T-cell (primary cell): ENCODE measurements around the gene GLRB. TPM values are rescaled to one million over a fixed set of nuclear protein-coding genes. Genes with fewer than 3 reads are reported as not detected.

ENCODE experiments used
- ATAC-seq, 4 experiments: fragments of 200-7000 bp in 3 of 4; fragments of 150-1000 bp in 1 of 4; cut with Tn5 transposase; replicated peaks in 1 of 4; 1 replicate in 3 of 4; 2 replicates in 1 of 4; pipeline ENCODE4 v1.10.0; 2021; ENCODE audit warnings: moderate library complexity in 3 of 4, mild to moderate bottlenecking in 2 of 4, moderate number of reproducible peaks in 1 of 4
- CTCF ChIA-PET, 2 donors: fragments of 300-600 bp; sonication (Branson Sonifier 250); formaldehyde crosslinking; loops; one replicate each; lab custom pipeline; 2022; ENCODE audit warnings: antibody characterized with exemption in 2 of 2; lab: Charles Lee
- POLR2A ChIA-PET, 2 donors: fragments of 300-600 bp; sonication (Branson Sonifier 250); formaldehyde crosslinking; loops; one replicate each; lab custom pipeline; 2022; ENCODE audit warnings: antibody characterized with exemption in 2 of 2; lab: Charles Lee
- DNase-seq, 35 experiments: peaks; one replicate each; pipeline versions ENCODE4 v3.0.0 to v3.0.0-alpha.2; 2013 to 2023
- H3K27ac ChIP-seq: one replicate; pipeline ENCODE4 v1.5.1; 2013; ENCODE audit warnings: low read length
- H3K27me3 ChIP-seq, 2 experiments: replicated peaks in 1 of 2; 1 replicate in 1 of 2; 2 replicates in 1 of 2; pipeline versions ENCODE4 v1.6.1 to v1.7.0; 2013; ENCODE audit warnings: low read length in 1 of 2, mixed read lengths in 1 of 2; ENCODE audit not compliant: control insufficient read depth in 2 of 2, insufficient read depth in 2 of 2; ENCODE audit errors: extremely low read depth in 1 of 2
- H3K36me3 ChIP-seq, 2 donors: 1 replicate in 1 of 2; 2 replicates in 1 of 2; pipeline versions ENCODE4 v1.6.1 to v1.7.0; 2013; ENCODE audit warnings: low read length in 1 of 2; ENCODE audit not compliant: control insufficient read depth in 2 of 2, insufficient read depth in 1 of 2; ENCODE audit errors: extremely low read depth in 1 of 2
- H3K4me1 ChIP-seq, 2 experiments: 1 replicate in 1 of 2; 2 replicates in 1 of 2; pipeline versions ENCODE4 v1.6.1 to v1.7.0; 2013; ENCODE audit warnings: low read length in 2 of 2, mixed read lengths in 1 of 2; ENCODE audit not compliant: insufficient read depth in 2 of 2, control insufficient read depth in 1 of 2; ENCODE audit errors: extremely low read depth in 1 of 2
- H3K4me3 ChIP-seq, 2 donors: 1 replicate in 1 of 2; 2 replicates in 1 of 2; pipeline versions ENCODE4 v1.5.1 to v1.7.0; 2013; ENCODE audit warnings: mild to moderate bottlenecking in 2 of 2, low read length in 1 of 2, moderate library complexity in 1 of 2; ENCODE audit not compliant: control insufficient read depth in 1 of 2; ENCODE audit errors: extremely low read depth in 1 of 2
- H3K9me3 ChIP-seq: 2 replicates; pipeline ENCODE4 v1.7.0; 2013
- H3K27ac Mint-ChIP-seq, 2 donors: one replicate each; pipeline ENCODE4 v1.8.0; 2020 to 2021; ENCODE audit warnings: mild to moderate bottlenecking in 2 of 2, mixed read lengths in 2 of 2
- H3K27me3 Mint-ChIP-seq, 2 donors: one replicate each; pipeline ENCODE4 v1.8.0; 2021 to 2022; ENCODE audit warnings: mixed read lengths in 2 of 2
- H3K36me3 Mint-ChIP-seq: one replicate; pipeline ENCODE4 v1.8.0; 2021; ENCODE audit warnings: mixed read lengths
- H3K4me1 Mint-ChIP-seq, 3 donors: one replicate each; pipeline ENCODE4 v1.8.0; 2020 to 2022; ENCODE audit warnings: mixed read lengths in 3 of 3, mild to moderate bottlenecking in 1 of 3
- H3K4me3 Mint-ChIP-seq, 3 donors: one replicate each; pipeline ENCODE4 v1.8.0; 2020 to 2022; ENCODE audit warnings: mild to moderate bottlenecking in 3 of 3, mixed read lengths in 3 of 3, moderate library complexity in 3 of 3
- H3K9me3 Mint-ChIP-seq, 3 donors: one replicate each; pipeline ENCODE4 v1.8.0; 2020 to 2022; ENCODE audit warnings: mixed read lengths in 3 of 3
- WGBS: methylation state at CpG from one replicate; pipeline ENCODE4 v1.1.5; 2013; ENCODE audit warnings: missing lambda C conversion rate; ENCODE audit not compliant: insufficient coverage; 5-methylcytosine and 5-hydroxymethylcytosine counted together
- total RNA-seq, 35 experiments: library from RNA in 6 of 35; stranded (reverse) in 6 of 35; fragments of 120-200 nt in 1 of 35; gene quantifications; one replicate each; pipeline versions ENCODE4 v1.2.1 to v1.2.4 and lab custom pipeline; 2013 to 2026

Gene GLRB
- total RNA-seq, 5 donors from 2014 or later (not counting 1 experiment from before 2014, with no cell fraction given) = not detected

DNA sequence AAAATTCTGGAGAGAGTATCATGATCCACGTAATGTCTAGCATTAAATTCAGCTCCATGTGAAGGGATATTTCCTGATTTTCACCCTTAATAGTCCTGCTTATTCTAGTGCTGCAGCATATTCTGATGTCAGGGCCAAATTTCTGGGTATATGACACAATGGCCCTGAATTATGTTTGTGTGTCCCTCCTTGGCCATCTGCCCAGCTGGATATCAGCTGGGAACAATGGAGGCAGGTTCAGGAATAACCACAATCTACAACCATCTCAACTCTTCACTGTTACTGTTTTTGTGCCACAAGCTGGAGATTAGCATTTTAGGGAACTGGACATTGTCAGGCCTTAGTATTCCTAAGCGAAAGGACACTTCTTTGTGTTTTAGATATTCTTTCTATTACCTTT lies 3.5 kb downstream of the GLRB start:
- 100% methylated on average over 1 of the region's 2 CpGs for WGBS
- H3K27ac Mint-ChIP-seq = no peak overlapping the region
- H3K36me3 ChIP-seq = no peaks in the 10 kb centered on the region
- H3K9me3 ChIP-seq = no peaks in the 10 kb centered on the region
- peaks cover 8 to 22% of the 10 kb centered on the region in 2 donors for H3K27me3 Mint-ChIP-seq
- H3K4me1 Mint-ChIP-seq = no peaks in the 10 kb centered on the region
- H3K27ac ChIP-seq = no peak overlapping the region
- CTCF ChIA-PET = no interaction called here
- no peaks in the 10 kb centered on the region for H3K4me1 ChIP-seq
- ATAC-seq (no peak), DNase-seq (no peak)
- no peak overlapping the region for H3K4me3 ChIP-seq
- no peaks in the 10 kb centered on the region for H3K9me3 Mint-ChIP-seq
- H3K27me3 ChIP-seq = peaks cover 0 to 5% of the 10 kb centered on the region in 2 experiments
- H3K4me3 Mint-ChIP-seq = no peak overlapping the region
- POLR2A ChIA-PET = no interaction called here
- no peaks in the 10 kb centered on the region for H3K36me3 Mint-ChIP-seq

DNA sequence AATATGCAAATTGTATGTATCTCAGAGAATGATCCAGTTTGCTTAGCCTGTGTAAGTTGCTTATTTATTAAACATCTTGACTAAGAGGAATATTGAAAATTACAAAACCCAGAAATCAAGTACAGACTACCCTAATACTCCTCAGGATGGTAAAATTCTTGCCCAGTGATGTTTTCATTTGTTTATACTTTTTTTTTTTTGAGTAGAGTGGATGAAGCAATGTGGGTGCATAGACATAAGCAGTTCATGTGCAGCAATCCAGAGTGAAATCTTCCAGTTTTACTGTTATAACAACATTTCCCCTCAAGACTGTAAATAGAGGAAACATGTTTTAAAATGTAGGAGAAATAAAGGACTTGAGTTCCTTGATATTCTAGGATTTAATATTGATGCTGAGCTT lies 4.7 kb downstream of the GLRB start:
- H3K36me3 ChIP-seq = no peaks in the 10 kb centered on the region
- no peak overlapping the region for H3K27ac Mint-ChIP-seq
- no peak overlapping the region for H3K4me3 Mint-ChIP-seq
- no peak for DNase-seq
- ChIA-PET CTCF (interaction anchor here in 1 of 2 donors (0.7 kb wide), 1 partner anchor 71 kb away, joined by 3 read pairs; no protein-coding TSS in a partner anchor), POLR2A (no interaction called here)
- H3K9me3 ChIP-seq = no peaks in the 10 kb centered on the region
- H3K4me1 ChIP-seq = no peaks in the 10 kb centered on the region
- H3K9me3 Mint-ChIP-seq = peaks cover 0 to 2% (median 0%) of the 10 kb centered on the region in 3 donors
- no peak for ATAC-seq
- H3K27me3 Mint-ChIP-seq = peaks cover 4 to 16% of the 10 kb centered on the region in 2 donors
- no peak overlapping the region for H3K4me3 ChIP-seq
- H3K27me3 ChIP-seq = peaks cover 0 to 5% of the 10 kb centered on the region in 2 experiments
- H3K36me3 Mint-ChIP-seq = no peaks in the 10 kb centered on the region
- no peak overlapping the region for H3K27ac ChIP-seq
- H3K4me1 Mint-ChIP-seq = no peaks in the 10 kb centered on the region

DNA sequence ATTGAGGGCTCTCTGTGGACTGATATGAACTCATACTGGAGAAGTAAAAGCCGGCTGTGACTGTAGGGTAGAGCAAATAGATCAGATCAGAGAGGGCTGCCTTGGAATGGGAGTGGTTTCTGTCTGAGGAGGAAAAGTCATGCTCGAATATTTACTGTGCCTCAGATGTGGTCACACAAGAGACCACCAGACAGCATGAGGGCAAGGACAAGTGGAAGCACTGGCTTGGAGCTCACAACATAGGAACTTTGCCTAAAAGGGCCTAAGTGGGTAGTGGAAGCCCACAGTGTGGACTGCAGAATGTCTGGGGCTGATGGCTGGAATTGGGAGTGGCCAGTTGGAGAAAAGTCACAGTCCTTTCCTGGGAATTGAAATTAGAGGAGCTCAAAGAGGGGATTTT lies 19.8 kb downstream of the GLRB start:
- Mint-ChIP-seq H3K9me3 (peaks cover 0 to 12% (median 4%) of the 10 kb centered on the region in 3 donors), H3K27ac (no peak overlapping the region), H3K4me1 (no peaks in the 10 kb centered on the region), H3K36me3 (no peaks in the 10 kb centered on the region), H3K4me3 (no peak overlapping the region), H3K27me3 (no peaks in the 10 kb centered on the region)
- CTCF ChIA-PET = no interaction called here
- 52% methylated on average over 2 of the region's 2 CpGs for WGBS
- Histone ChIP-seq H3K36me3 (no peaks in the 10 kb centered on the region), H3K27me3 (no peaks in the 10 kb centered on the region), H3K9me3 (no peaks in the 10 kb centered on the region), H3K4me1 (no peaks in the 10 kb centered on the region), H3K27ac (no peak overlapping the region), H3K4me3 (no peak overlapping the region)
- DNase-seq (no peak), ATAC-seq (no peak)
- POLR2A ChIA-PET = no interaction called here

DNA sequence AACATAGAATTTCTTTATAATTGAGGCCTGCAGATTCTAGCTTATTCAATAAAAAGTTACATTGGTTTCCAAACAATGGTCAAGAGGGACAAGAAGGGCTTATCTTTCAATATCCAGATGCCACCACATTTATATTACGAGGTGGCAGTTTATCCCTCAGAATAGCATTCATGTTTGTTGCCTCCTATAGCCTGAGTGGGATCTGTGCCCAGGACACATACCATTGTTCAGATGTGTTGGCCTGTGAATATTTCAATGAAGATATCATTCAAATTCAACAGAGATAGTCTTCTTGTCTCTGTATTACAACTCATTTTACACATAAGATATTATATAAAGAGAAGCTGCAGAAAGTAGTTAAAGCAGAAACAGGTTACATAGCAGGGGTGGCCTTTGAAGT lies 20.5 kb downstream of the GLRB start:
- no peak overlapping the region for H3K27ac Mint-ChIP-seq
- ATAC-seq (no peak), DNase-seq (no peak)
- no peaks in the 10 kb centered on the region for H3K4me1 Mint-ChIP-seq
- Histone ChIP-seq H3K27me3 (no peaks in the 10 kb centered on the region), H3K9me3 (no peaks in the 10 kb centered on the region), H3K4me3 (no peak overlapping the region), H3K27ac (no peak overlapping the region), H3K4me1 (no peaks in the 10 kb centered on the region), H3K36me3 (no peaks in the 10 kb centered on the region)
- ChIA-PET CTCF (no interaction called here), POLR2A (no interaction called here)
- peaks cover 0 to 14% (median 4%) of the 10 kb centered on the region in 3 donors for H3K9me3 Mint-ChIP-seq
- no peak overlapping the region for H3K4me3 Mint-ChIP-seq
- 67% methylated on average over 1 of the region's 1 CpG for WGBS
- no peaks in the 10 kb centered on the region for H3K36me3 Mint-ChIP-seq
- no peaks in the 10 kb centered on the region for H3K27me3 Mint-ChIP-seq

DNA sequence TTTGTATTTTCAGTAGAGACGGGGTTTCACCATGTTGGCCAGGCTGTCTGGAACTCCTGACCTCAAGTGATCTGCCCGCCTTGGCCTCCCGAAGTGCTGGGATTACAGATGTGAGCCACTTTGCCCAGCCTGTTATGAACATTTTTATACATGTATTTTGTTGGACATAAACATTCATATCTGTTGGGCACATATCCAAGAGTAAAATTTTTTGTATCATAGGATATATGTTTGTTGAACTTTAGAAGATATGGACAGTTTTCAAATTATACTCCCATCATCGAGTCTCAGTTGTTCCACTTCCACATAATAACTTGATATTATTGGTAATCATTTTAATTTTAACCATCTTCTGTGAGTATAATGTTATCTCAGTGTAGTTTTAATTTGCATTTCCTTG lies 23.6 kb downstream of the GLRB start:
- ChIA-PET POLR2A (no interaction called here), CTCF (no interaction called here)
- ATAC-seq (no peak), DNase-seq (no peak)
- H3K9me3 Mint-ChIP-seq = peaks cover 5 to 16% (median 10%) of the 10 kb centered on the region in 3 donors
- H3K4me3 Mint-ChIP-seq = no peak overlapping the region
- Histone ChIP-seq H3K9me3 (no peaks in the 10 kb centered on the region), H3K4me1 (no peaks in the 10 kb centered on the region), H3K27ac (no peak overlapping the region), H3K4me3 (no peak overlapping the region), H3K27me3 (no peaks in the 10 kb centered on the region), H3K36me3 (no peaks in the 10 kb centered on the region)
- H3K27ac Mint-ChIP-seq = no peak overlapping the region
- no peaks in the 10 kb centered on the region for H3K27me3 Mint-ChIP-seq
- 100% methylated on average over 1 of the region's 4 CpGs for WGBS
- no peaks in the 10 kb centered on the region for H3K4me1 Mint-ChIP-seq
- no peaks in the 10 kb centered on the region for H3K36me3 Mint-ChIP-seq

DNA sequence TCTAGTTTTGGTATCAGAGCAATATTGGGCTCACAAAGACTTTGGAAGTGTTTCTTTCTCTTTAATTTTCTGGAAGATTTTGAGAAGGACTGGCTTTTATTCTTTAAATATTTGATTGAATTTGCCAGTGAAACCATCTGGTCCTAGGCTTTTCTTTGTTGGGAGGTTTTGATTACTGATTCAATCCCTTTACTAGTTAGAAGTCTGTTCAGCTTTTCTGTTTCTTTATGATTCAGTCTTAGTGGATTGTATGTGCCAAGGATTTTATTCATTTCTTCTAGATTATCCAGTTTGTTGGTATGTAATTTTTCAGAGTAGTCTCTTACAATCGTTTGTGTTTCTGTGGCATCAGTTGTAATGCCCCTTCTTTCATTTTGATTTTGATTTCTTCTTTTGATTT lies 28.6 kb downstream of the GLRB start:
- CTCF ChIA-PET = no interaction called here
- H3K4me1 Mint-ChIP-seq = no peaks in the 10 kb centered on the region

DNA sequence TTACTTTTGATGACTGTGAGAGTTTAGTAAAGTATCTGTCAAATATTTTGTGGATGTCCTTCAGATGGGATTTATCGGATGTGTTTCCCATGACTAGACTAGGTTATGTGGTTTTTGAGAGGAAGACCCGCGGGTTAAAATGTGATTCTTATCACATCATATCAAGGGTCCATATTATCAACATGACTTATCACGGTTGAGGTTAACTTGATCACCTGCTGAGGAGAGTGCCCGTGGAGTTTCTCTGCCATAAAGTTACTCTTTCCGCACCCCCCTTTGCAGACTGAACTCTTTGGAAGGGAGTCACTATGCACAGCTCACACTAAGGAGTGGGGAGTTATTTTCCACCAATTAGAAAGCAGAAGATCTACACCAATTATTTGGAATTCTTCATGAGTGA lies 38.7 kb downstream of the GLRB start:
- Histone ChIP-seq H3K27me3 (no peaks in the 10 kb centered on the region), H3K9me3 (no peaks in the 10 kb centered on the region), H3K27ac (no peak overlapping the region), H3K4me1 (no peaks in the 10 kb centered on the region), H3K4me3 (no peak overlapping the region), H3K36me3 (no peaks in the 10 kb centered on the region)
- no peaks in the 10 kb centered on the region for H3K36me3 Mint-ChIP-seq
- no peak overlapping the region for H3K4me3 Mint-ChIP-seq
- H3K27me3 Mint-ChIP-seq = no peaks in the 10 kb centered on the region
- no peak for ATAC-seq
- H3K9me3 Mint-ChIP-seq = peaks cover 9 to 17% (median 11%) of the 10 kb centered on the region in 3 donors
- WGBS = no CpG with 5 or more reads among the region's 6 CpGs
- DNase-seq = no peak
- no peaks in the 10 kb centered on the region for H3K4me1 Mint-ChIP-seq
- H3K27ac Mint-ChIP-seq = no peak overlapping the region
- CTCF ChIA-PET = no interaction called here
- POLR2A ChIA-PET = no interaction called here

More for the DNA sequence above, 28.6 kb downstream of the GLRB start:
- ATAC-seq (no peak), DNase-seq (no peak)
- Histone ChIP-seq H3K27me3 (no peaks in the 10 kb centered on the region), H3K27ac (no peak overlapping the region), H3K4me1 (no peaks in the 10 kb centered on the region), H3K4me3 (no peak overlapping the region), H3K9me3 (no peaks in the 10 kb centered on the region), H3K36me3 (no peaks in the 10 kb centered on the region)
- Mint-ChIP-seq H3K4me3 (no peak overlapping the region), H3K9me3 (peaks cover 7 to 20% (median 9%) of the 10 kb centered on the region in 3 donors), H3K36me3 (no peaks in the 10 kb centered on the region), H3K27me3 (no peaks in the 10 kb centered on the region), H3K27ac (no peak overlapping the region)
- POLR2A ChIA-PET = interaction anchor here in 1 of 2 donors (0.7 kb wide), 1 partner anchor 157 kb away, joined by 3 read pairs; no protein-coding TSS in a partner anchor
- WGBS = no CpG with 5 or more reads among the region's 1 CpG
